Effector memory CD4-positive, alpha-beta T cell (primary cell): Measurements from ENCODE around the gene MBD2.
"Not testable (repeated sequence)": the region's sequence is repeated elsewhere in the genome, so short reads cannot be mapped to it uniquely, and the experiment has no call there.

Experiments
- DNase-seq, 3 donors: peaks; one replicate each; pipeline ENCODE4 v3.0.0-alpha.2; 2020
- H3K27ac ChIP-seq: 2 replicates; pipeline ENCODE4 v1.7.0; 2013; ENCODE audit warnings: mild to moderate bottlenecking, low read length, moderate library complexity; ENCODE audit not compliant: insufficient read depth, poor library complexity, severe bottlenecking
- H3K27me3 ChIP-seq: replicated peaks from 2 replicates; pipeline ENCODE4 v1.7.0; 2013; ENCODE audit warnings: mild to moderate bottlenecking, low read length; ENCODE audit not compliant: insufficient read depth, control insufficient read depth, poor library complexity, severe bottlenecking
- H3K36me3 ChIP-seq: 2 replicates; pipeline ENCODE4 v1.7.0; 2013; ENCODE audit warnings: mild to moderate bottlenecking, low read length, moderate library complexity; ENCODE audit not compliant: control insufficient read depth, insufficient read depth
- H3K4me1 ChIP-seq: 2 replicates; pipeline ENCODE4 v1.7.0; 2013; ENCODE audit warnings: low read length, mild to moderate bottlenecking; ENCODE audit not compliant: control insufficient read depth, insufficient read depth, poor library complexity, severe bottlenecking
- H3K4me3 ChIP-seq: 2 replicates; pipeline ENCODE4 v1.7.0; 2013; ENCODE audit warnings: low read length, low read depth, mild to moderate bottlenecking; ENCODE audit not compliant: insufficient read depth, poor library complexity, severe bottlenecking
- H3K9me3 ChIP-seq: 2 replicates; pipeline ENCODE4 v1.7.0; 2013; ENCODE audit warnings: mild to moderate bottlenecking, low read length, moderate library complexity; ENCODE audit not compliant: control insufficient read depth

The MBD2 gene

DNA sequence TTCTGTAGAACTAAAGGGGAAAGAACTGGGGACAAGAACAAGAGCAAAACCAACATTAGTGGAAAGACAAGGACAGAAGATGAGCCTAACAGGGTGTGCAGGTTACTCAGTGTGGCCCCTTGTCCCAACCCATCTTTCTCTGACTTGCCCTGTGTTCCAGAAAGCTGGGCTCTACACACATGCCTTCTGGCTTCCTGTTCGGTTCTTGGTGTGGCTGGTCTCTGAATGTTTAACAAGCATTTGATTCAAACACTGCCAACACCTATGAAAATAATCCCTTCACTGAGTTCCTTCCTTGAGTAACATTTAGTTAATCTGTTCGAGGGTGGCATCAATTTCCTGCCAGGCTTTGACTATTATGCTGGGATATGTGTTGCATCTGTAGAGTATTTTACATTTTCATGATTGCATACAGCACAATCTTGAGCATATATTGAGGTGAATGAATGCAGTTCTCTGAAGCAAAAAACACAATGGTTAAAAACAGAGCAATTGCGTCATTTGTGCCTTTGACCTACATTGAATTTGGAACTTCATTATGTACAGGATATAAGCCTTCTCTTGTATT, 83.3 kb downstream of the MBD2 start:
- no peaks in the 10 kb centered on the region for H3K4me1 ChIP-seq
- no peak overlapping the region for H3K4me3 ChIP-seq
- no peak for DNase-seq
- H3K27me3 ChIP-seq: no peaks in the 10 kb centered on the region
- H3K9me3 ChIP-seq: no peaks in the 10 kb centered on the region
- H3K27ac ChIP-seq: no peak overlapping the region
- H3K36me3 ChIP-seq: no peaks in the 10 kb centered on the region

DNA sequence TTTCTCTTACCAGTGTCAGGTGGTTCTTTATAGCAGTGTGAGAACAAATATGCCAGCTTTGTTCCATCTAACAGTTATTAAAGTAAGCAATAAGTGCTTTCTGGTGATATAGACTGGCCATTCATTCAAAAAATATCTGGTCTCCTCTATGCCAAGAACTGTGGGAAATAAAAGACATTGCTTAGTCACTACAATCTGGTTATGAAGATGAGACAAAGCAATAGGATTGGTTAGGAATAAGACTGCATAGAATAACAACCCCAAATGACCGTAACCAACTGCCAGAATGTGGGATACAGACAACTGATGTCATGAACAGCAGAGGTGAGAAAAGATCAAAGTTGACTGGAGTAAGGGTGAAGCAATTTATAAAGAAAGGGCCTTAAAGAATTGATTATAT, 83.8 kb downstream of the MBD2 start:
- no peaks in the 10 kb centered on the region for H3K9me3 ChIP-seq
- no peak for DNase-seq
- no peak overlapping the region for H3K27ac ChIP-seq
- no peak overlapping the region for H3K4me3 ChIP-seq
- H3K4me1 ChIP-seq: no peaks in the 10 kb centered on the region
- no peaks in the 10 kb centered on the region for H3K27me3 ChIP-seq
- H3K36me3 ChIP-seq: no peaks in the 10 kb centered on the region

DNA sequence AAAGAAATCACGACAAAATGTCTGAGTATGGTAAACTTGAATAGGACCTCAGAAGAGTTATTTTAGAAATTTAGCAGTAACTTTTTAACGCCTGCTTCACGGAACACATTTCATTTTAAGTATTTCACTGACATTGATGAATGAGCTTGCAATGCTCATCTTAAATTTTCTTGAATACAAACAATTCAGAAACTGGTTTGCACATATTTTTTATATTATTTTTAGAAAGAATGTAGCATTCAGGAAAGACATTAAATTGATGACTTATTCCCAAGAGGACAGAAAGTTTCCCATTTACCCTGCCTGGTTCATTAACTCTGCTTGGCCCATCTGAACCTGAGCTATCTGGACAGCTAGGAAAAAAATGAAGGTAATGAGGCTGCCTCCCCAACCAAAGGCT, 89.3 kb downstream of the MBD2 start:
- no peaks in the 10 kb centered on the region for H3K36me3 ChIP-seq
- no peak overlapping the region for H3K4me3 ChIP-seq
- H3K27me3 ChIP-seq: no peaks in the 10 kb centered on the region
- no peak for DNase-seq
- H3K9me3 ChIP-seq: no peaks in the 10 kb centered on the region
- no peaks in the 10 kb centered on the region for H3K4me1 ChIP-seq
- no peak overlapping the region for H3K27ac ChIP-seq

DNA sequence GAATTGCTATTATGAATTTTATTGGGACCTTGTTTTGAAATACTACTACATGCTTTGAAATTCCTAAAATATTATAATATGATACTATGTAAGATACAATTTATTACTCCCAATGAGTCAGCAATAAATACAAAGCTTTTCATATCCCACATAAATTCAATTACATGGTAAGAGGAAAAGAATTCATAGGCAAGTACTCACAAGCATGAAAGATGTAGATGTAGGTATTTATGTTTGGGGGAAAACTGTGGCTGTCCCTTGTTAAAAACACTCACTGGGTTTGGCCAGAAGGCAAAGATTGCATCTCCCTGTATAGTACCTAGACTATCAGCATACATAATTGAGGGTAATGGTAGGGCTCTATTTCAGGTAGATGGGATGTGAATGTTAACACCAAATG, 90.4 kb downstream of the MBD2 start:
- no peaks in the 10 kb centered on the region for H3K36me3 ChIP-seq
- no peaks in the 10 kb centered on the region for H3K9me3 ChIP-seq
- peaks cover under 1% of the 10 kb centered on the region for H3K4me1 ChIP-seq
- H3K4me3 ChIP-seq: no peak overlapping the region
- DNase-seq: no peak
- H3K27me3 ChIP-seq: no peaks in the 10 kb centered on the region
- H3K27ac ChIP-seq: no peak overlapping the region

DNA sequence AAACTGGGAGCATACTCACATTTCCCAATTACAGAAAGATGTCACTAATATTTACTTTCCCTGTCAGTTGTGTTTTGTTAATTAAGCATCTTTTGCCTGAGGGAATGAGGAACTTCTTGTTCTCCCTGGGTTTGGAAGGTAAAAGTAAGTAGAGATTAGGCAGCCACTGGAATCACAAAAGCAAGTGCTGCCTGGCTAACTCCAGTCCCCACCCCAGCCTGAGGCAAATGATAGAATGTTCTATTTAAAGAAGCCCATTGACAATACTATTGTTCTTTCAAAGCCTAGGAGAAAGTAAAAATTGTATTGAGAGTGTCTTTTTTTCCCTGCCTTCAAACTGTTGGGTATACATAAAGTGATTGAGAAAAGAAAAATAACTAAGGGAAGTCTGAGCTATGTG, 93.8 kb downstream of the MBD2 start:
- Histone ChIP-seq H3K27ac (no peak overlapping the region), H3K36me3 (no peaks in the 10 kb centered on the region), H3K9me3 (no peaks in the 10 kb centered on the region), H3K4me3 (no peak overlapping the region), H3K4me1 (peaks cover 3% of the 10 kb centered on the region), H3K27me3 (no peaks in the 10 kb centered on the region)
- DNase-seq: no peak

DNA sequence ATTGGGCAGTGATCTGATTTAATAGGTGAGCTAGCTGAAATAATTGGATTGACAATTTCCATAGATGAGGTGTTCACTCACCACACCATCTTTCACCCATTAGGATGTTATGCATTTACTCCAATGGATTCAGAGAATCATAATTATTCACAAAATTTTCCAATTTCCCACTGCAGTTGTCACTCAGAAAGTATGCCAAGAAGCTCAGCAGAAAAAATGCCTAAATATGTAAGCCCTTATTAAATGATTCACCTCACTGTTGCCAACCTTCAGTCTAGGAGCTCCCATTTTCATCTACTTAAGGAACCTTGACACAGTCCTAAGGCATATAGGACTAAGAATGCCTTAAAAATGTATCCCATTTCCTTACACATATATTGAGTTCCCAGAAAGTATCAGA, 94.3 kb downstream of the MBD2 start:
- H3K4me1 ChIP-seq: peaks cover 3% of the 10 kb centered on the region
- H3K4me3 ChIP-seq: no peak overlapping the region
- no peak for DNase-seq
- no peak overlapping the region for H3K27ac ChIP-seq
- no peaks in the 10 kb centered on the region for H3K27me3 ChIP-seq
- no peaks in the 10 kb centered on the region for H3K36me3 ChIP-seq
- no peaks in the 10 kb centered on the region for H3K9me3 ChIP-seq

DNA sequence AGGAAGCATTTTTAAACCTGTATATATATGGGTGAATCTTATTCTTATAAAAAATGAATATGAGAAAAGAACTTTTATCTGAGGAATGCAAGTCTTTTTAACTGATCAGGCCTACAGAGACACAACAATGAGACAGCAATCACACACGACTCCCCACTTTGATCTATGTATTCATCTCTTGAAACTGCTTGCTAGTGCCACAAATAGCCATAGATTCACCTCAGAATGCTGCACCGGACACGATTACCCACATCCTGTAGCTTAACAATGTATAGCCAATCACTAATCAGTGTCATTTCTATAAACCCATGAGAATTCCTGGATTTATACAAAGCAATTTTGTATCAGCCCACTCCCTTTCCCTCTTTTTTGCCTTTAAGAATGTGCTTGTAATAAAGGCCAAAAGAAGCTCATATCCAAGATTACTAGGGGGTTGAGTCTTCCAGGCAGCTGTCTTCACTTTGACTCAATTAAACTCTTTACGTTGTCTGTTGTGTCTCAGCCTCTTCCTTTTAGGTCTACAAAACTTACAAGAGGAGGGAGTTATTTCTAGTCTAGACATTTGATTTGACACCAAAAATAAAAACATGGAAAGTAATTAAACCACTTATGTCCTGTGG, 94.9 kb downstream of the MBD2 start:
- Histone ChIP-seq H3K9me3 (no peaks in the 10 kb centered on the region), H3K27ac (no peak overlapping the region), H3K36me3 (no peaks in the 10 kb centered on the region), H3K4me1 (peaks cover 3% of the 10 kb centered on the region), H3K27me3 (no peaks in the 10 kb centered on the region), H3K4me3 (no peak overlapping the region)
- no peak for DNase-seq

DNA sequence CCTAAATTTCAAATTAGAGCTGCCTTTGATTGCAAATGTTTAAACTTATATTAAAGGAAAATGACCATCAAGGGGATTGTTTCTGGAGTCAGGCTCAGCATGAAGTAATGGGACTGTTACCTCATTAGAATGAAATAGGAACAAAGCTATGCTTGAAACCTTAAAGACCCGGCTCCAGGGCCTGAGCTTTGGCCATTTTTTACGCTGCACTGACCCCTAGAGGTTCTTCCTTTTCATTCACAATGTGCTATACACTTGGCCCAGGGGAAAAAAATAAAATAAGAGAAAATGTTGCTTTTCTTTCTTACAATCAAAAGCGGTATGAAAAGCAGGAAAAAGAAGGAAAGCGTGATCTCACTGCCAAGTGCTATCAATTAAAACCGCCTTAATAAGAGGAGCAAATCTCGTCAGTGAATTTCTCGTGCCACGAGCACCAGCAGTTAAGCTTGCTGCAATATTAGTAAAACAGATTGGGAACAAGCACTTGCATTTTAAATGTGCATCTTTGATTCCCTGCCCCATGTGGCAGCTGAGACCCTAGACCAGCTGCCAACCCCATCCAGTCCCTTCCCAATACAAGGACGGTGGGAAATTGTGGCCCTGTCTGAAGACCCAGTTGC, 96.6 kb downstream of the MBD2 start:
- peaks cover 3% of the 10 kb centered on the region for H3K4me1 ChIP-seq
- no peak for DNase-seq

DNA sequence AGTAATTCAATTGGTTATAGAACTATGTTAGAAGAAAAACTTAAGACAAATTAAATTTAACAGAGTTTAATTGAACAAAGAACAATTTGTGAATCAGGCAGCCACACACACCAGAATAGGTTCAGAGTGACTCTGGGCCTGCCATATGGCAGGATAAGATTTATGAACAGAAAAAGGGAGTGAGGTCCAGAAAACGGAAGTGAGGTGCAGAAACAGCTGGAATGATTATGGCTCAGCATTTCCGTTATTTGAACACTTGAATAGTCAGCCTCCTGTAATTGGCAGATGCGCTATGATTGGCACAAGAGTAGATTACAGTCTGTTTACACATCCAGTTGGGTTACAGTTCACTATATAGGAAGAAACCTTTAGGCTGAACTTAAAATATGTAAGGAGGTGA, 99.0 kb downstream of the MBD2 start:
- Histone ChIP-seq H3K27ac (no peak overlapping the region), H3K27me3 (no peaks in the 10 kb centered on the region), H3K4me1 (peaks cover 3% of the 10 kb centered on the region), H3K9me3 (no peaks in the 10 kb centered on the region), H3K4me3 (no peak overlapping the region), H3K36me3 (no peaks in the 10 kb centered on the region)
- no peak for DNase-seq

More for the DNA sequence above, 96.6 kb downstream of the MBD2 start:
- Histone ChIP-seq H3K27me3 (no peaks in the 10 kb centered on the region), H3K27ac (no peak overlapping the region), H3K36me3 (no peaks in the 10 kb centered on the region), H3K4me3 (no peak overlapping the region), H3K9me3 (no peaks in the 10 kb centered on the region)

DNA sequence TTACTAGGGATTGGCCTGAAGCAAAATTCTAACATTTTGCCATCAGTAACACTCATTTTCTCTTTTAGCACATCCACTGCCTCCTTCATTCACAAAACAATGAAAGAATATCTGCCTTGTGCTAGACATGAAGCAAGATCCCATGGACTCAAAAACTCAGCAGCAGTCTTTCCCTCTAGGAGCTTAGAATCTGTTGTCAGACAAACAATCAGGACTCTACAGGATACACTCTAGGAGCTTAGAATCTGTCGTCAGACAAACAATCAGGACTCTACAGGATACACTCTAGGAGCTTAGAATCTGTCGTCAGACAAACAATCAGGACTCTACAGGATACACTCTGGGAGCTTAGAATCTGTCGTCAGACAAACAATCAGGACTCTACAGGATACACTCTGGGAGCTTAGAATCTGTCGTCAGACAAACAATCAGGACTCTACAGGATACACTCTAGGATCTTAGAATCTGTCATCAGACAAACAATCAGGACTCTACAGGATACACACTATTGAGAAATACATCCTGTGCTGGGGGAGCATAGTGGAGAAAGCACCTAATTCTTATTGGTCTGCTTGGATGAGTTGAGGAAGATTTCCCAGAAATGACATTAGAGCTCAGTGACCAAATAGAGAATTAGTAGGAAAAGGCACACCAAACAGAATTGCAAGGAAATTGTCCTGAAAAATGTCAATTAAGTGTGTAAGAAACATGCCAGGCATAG, 100.6 kb downstream of the MBD2 start:
- H3K9me3 ChIP-seq, DNase-seq, H3K27me3 ChIP-seq, H3K36me3 ChIP-seq, H3K27ac ChIP-seq, H3K4me3 ChIP-seq, H3K4me1 ChIP-seq: not testable (repeated sequence)
